ENCODE data around the gene PINK1.

Gene PINK1

GRCh38 chr1:20683614-20684013, 50.4 kb downstream of the PINK1 start:
- no peak for DNase-seq

- DNase-seq: no peak
Measured at GRCh38 chr1:20684050-20684620, 50.9 kb downstream of the PINK1 start.

- DNase-seq: no peak
Measured at GRCh38 chr1:20684651-20685050, 51.4 kb downstream of the PINK1 start.

GRCh38 chr1:20685099-20685662, 51.9 kb downstream of the PINK1 start:
- no peak for DNase-seq

GRCh38 chr1:20685741-20686140, 52.5 kb downstream of the PINK1 start:
- DNase-seq: no peak

GRCh38 chr1:20686883-20687725, 53.8 kb downstream of the PINK1 start:
- DNase-seq: no peak

GRCh38 chr1:20689645-20690056, 56.4 kb downstream of the PINK1 start:
- no peak for DNase-seq

- DNase-seq: no peak
Measured at GRCh38 chr1:20691872-20692271, 58.6 kb downstream of the PINK1 start.

GRCh38 chr1:20693623-20694022, 60.4 kb downstream of the PINK1 start:
- DNase-seq: no peak

GRCh38 chr1:20695515-20695914, 62.3 kb downstream of the PINK1 start:
- no peak for DNase-seq

- DNase-seq: peak; percentile 76
Measured at GRCh38 chr1:20696397-20697333, 63.4 kb downstream of the PINK1 start.

GRCh38 chr1:20697563-20697962, 64.3 kb downstream of the PINK1 start:
- DNase-seq: no peak

- no peak for DNase-seq
Measured at GRCh38 chr1:20698195-20698910, 65.1 kb downstream of the PINK1 start.

- DNase-seq: no peak
Measured at GRCh38 chr1:20699558-20699957, 66.3 kb downstream of the PINK1 start.

GRCh38 chr1:20700636-20701215, 67.5 kb downstream of the PINK1 start:
- no peak for DNase-seq

Data from midbrain (tissue), 1 donor.